SK-N-SH treated with all-trans-retinoic acid at 6 μM for 48 hours (cell line): ENCODE results near the gene FLOT2.

Experiments
- ARNTL ChIP-seq: fragments of 450-650 bp; formaldehyde crosslinking; IDR thresholded peaks from 2 replicates; pipeline ENCODE4 v1.5.0; 2020; ENCODE audit warnings: low read depth, mild to moderate bottlenecking, moderate library complexity, borderline replicate concordance
- ESRRG ChIP-seq: fragments of 250-450 bp; sonication (Bioruptor Pico); IDR thresholded peaks from 2 replicates; pipeline ENCODE4 v1.6.1; 2021; ENCODE audit warnings: mild to moderate bottlenecking
- PPARA ChIP-seq: fragments of 250-450 bp; sonication (Bioruptor Pico); IDR thresholded peaks from 2 replicates; pipeline ENCODE4 v1.5.0; 2020; ENCODE audit warnings: mild to moderate bottlenecking, borderline replicate concordance
- SNAI2 ChIP-seq: fragments of 250-450 bp; sonication (Bioruptor Pico); IDR thresholded peaks from 2 replicates; pipeline ENCODE4 v1.5.0; 2020; ENCODE audit warnings: mild to moderate bottlenecking, moderate library complexity
- TOX ChIP-seq: fragments of 250-450 bp; sonication (Bioruptor Pico); IDR thresholded peaks from 2 replicates; pipeline ENCODE4 v1.8.0; 2021; ENCODE audit warnings: mild to moderate bottlenecking, moderate library complexity, borderline replicate concordance
- ZC3H10 ChIP-seq: fragments of 250-450 bp; sonication (Bioruptor Pico); IDR thresholded peaks from 2 replicates; pipeline ENCODE4 v1.5.1; 2021; ENCODE audit warnings: mild to moderate bottlenecking, moderate library complexity
- ZFP3 ChIP-seq: fragments of 250-450 bp; sonication (Bioruptor Pico); IDR thresholded peaks from 2 replicates; pipeline ENCODE4 v1.5.0; 2020; ENCODE audit warnings: mild to moderate bottlenecking, moderate library complexity
- ZFP30 ChIP-seq: fragments of 450-650 bp; formaldehyde crosslinking; IDR thresholded peaks from 2 replicates; pipeline ENCODE4 v1.5.0; 2022; ENCODE audit warnings: mild to moderate bottlenecking, moderate library complexity
- ZNF565 ChIP-seq: fragments of 450-650 bp; formaldehyde crosslinking; conservative IDR thresholded peaks from 2 replicates; pipeline ENCODE4 v1.5.0; 2020; ENCODE audit warnings: low read depth, mild to moderate bottlenecking, moderate library complexity
- TF ChIP-seq, protein P1 (sequence below): fragments of 250-450 bp; sonication (Bioruptor Pico); IDR thresholded peaks from 2 replicates; pipeline ENCODE4 v1.5.1; 2021; ENCODE audit warnings: mild to moderate bottlenecking, moderate library complexity
- TF ChIP-seq, protein P2 (sequence below): fragments of 250-450 bp; sonication (Bioruptor Pico); IDR thresholded peaks from 2 replicates; pipeline ENCODE4 v1.8.0; 2020; ENCODE audit warnings: mild to moderate bottlenecking, moderate library complexity, borderline replicate concordance

DNA sequence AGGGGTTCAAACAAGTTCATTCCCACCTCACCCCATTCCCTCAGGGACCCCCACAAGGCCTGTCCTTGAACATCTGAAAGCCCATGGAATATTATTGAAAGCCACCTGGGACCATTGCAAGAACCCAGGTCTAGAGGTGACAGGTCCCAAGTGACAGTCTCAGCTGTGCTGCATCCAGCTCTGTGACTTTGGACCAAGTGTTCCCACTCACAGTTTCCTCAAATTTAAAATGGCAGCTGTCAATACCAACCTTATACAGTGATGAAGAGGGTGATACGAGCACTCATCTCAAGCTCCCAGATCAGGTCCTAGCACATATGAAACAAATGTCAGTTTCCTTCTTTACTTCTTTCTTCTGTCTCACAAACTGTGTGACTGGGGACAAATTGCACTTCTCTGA, 33.6 kb downstream of the FLOT2 start:
- TF ChIP-seq SNAI2 (CRISPR knock-in tag) (no peak), PPARA (CRISPR knock-in tag) (no peak), TOX (CRISPR knock-in tag) (no peak), ZFP3 (CRISPR knock-in tag) (no peak), ZFP30 (CRISPR knock-in tag) (no peak), ESRRG (CRISPR knock-in tag) (no peak), ZNF565 (CRISPR knock-in tag) (no peak), ZC3H10 (no peak), ARNTL (no peak)
- TF ChIP-seq, protein P1, sequence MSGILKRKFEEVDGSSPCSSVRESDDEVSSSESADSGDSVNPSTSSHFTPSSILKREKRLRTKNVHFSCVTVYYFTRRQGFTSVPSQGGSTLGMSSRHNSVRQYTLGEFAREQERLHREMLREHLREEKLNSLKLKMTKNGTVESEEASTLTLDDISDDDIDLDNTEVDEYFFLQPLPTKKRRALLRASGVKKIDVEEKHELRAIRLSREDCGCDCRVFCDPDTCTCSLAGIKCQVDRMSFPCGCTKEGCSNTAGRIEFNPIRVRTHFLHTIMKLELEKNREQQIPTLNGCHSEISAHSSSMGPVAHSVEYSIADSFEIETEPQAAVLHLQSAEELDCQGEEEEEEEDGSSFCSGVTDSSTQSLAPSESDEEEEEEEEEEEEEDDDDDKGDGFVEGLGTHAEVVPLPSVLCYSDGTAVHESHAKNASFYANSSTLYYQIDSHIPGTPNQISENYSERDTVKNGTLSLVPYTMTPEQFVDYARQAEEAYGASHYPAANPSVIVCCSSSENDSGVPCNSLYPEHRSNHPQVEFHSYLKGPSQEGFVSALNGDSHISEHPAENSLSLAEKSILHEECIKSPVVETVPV (CRISPR knock-in tag): no peak
- TF ChIP-seq, protein P2, sequence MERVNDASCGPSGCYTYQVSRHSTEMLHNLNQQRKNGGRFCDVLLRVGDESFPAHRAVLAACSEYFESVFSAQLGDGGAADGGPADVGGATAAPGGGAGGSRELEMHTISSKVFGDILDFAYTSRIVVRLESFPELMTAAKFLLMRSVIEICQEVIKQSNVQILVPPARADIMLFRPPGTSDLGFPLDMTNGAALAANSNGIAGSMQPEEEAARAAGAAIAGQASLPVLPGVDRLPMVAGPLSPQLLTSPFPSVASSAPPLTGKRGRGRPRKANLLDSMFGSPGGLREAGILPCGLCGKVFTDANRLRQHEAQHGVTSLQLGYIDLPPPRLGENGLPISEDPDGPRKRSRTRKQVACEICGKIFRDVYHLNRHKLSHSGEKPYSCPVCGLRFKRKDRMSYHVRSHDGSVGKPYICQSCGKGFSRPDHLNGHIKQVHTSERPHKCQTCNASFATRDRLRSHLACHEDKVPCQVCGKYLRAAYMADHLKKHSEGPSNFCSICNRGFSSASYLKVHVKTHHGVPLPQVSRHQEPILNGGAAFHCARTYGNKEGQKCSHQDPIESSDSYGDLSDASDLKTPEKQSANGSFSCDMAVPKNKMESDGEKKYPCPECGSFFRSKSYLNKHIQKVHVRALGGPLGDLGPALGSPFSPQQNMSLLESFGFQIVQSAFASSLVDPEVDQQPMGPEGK: no peak
